T47D (cell line): ENCODE data around the gene JUP.

ENCODE experiments used
- DNase-seq, 2 experiments: peaks; one replicate each; pipeline versions ENCODE4 v3.0.0 to v3.0.0-alpha.2; 2011 to 2012; ENCODE audit warnings: low read depth in 1 of 2, low spot score in 1 of 2
- JUND ChIP-seq: IDR thresholded peaks from 2 replicates; pipeline ENCODE4 v1.6.1; 2012; ENCODE audit warnings: low read depth
- in situ Hi-C: cut with HindIII; loops from 2 replicates; pipeline ENCODE4 v1.10.0; 2016; ENCODE audit warnings: low sequenced_read_pairs, low pct_unique_long_range_greater_than_20kb

Gene JUP

DNA sequence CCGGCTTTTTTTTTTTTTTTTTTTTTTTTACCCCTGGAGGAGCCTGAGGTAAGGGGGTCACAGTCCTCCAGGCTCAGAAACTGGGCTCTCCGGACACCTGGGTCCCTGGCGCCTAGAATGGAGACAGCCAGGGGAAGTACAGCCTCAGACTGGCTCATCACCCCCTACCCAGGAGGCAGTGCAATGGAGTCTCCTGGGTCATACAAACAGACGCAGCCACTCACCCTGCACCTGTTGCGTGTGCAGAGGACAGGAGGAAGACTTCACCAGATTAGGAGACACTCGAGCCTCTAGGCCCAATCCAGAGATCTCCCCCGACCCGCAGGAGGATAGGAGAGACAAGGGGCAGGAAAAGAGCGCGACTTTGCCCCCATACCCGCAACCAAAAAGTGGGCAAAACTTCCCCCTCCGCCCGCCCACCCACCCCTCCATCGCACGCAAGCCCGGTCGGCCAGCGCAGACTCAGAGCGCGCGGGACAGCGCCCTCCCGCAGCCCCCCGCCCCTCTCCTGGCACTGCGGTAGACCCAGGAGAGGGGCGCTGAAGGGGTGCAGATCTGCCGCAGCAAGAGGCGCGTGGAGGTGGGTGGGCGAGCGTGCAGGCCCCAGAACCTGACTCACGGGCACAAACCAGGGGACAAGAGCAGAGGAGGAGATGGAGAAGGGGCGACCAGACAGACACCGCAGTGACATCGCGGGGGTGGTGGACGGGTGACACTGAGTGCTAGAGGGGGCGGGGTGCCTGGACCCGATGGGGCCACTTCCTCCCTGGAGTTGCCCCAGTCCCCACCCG, 53.0 kb downstream of the JUP start:
- in situ Hi-C loops, result no loop called here
- no peak for TF ChIP-seq JUND
- no peak for DNase-seq

DNA sequence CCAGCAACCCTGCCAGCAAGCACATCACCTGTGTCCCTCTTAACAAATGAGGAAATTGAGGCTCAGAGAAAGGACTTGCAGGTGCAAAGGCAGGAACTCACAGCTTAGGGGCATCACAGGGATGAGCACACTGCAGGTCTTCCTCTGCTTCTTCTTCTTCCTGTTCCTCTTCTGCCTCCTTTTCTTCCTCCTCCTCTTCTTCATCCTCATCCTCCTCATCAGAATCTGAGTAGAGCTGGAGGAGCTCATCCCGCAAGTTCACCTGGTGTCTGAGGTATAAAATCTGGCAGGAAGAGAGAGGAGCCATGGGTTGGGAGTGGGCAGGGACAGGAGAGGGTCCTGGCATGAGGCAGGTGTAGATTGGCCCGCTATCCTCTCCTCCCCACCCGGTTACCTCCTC, 54.7 kb downstream of the JUP start:
- no peak for DNase-seq
- TF ChIP-seq JUND, result no peak
- in situ Hi-C loops, result no loop called here

GRCh38 chr17:41730479-41730878, 56.0 kb downstream of the JUP start:
- in situ Hi-C loops, result no loop called here
- DNase-seq, result no peak
- TF ChIP-seq JUND, result no peak

DNA sequence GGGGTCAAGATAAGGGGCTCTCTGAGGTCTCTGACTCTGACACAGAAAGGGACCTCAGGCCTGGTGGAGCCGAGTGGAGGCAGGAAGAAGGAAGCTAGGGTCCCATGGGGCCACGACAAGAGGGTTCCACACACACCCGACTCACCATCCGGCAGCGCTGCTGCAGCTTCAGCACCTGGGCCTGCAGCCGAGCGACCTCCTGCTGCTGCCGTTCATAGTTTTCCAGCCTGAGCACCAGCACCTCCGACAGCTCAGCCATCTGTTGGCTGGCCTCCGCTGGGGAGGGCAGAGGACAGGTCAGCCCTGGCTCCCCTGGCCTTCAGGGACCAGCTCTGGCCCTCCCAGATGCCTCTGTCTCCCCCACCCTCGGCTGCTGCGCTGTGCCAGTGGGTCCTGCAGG, 58.5 kb downstream of the JUP start:
- DNase-seq, result no peak
- in situ Hi-C loops, result no loop called here
- no peak for TF ChIP-seq JUND

- TF ChIP-seq JUND, result no peak
- no peak for DNase-seq
- in situ Hi-C loops, result no loop called here
These were observed 61.4 kb downstream of the JUP start for GRCh38 chr17:41725134-41725533.

DNA sequence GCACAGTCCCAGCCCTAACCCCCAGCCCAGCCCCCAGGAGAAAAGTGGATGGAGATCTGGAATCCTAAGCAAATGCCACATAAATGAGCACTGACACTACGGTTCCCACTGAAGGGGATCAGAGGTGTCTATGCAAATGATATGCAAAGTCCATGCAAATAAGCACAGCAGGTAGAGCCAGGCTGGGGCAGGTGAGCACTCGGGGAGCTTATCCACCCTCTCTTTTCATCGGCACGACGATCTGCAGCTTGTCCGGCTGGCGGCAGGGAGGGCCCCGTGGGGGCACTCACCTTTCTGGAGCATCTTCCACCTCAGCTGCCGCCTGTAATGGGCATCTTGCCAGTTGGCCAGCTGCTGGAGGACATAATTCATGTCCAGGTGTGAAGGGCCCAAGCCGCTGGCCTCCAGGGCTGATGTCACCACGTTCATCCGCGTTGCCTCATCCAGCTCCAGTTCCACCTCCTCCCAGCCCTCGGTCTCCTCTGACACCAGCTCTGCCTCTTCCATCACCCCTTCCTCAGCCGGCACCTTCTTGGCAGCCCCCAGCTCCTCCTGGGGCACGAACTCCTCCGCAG, 61.9 kb downstream of the JUP start:
- no peak for DNase-seq
- TF ChIP-seq JUND, result no peak
- in situ Hi-C loops, result no loop called here

DNA sequence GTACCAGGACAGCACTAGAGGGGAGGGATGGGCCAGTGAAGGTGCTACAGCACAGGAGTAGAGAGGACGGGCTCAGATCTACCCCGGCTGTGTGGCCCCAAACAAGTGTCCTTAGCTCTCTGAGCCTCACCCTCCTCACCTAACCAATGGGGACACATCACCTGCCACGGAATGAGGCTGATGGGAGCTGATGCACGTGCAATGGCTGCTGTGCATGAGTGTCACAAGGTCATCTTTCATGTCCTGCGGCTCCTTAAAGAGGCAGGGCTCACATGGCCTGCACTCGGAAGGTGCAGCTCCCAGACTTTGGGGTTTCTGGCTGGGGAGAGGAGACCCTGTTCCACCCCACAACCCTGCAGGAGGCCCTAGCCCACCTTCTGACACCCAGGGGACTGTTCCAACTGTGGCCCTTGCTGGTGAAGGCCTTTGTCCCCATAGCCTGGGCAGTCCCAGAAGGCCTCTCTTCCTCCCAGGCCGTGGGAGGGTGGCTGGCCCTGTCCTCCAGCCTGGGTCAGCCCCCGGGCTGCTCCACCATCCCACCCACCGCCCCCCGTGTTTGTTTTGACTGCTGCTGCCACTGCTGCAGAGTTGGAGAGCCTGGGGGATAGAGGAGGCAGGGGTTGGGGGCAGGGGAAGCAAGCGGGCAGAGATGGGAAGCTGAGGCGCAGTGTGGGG, 62.6 kb downstream of the JUP start:
- no peak for DNase-seq
- in situ Hi-C loops, result no loop called here
- TF ChIP-seq JUND, result no peak

GRCh38 chr17:41722231-41722630, 64.3 kb downstream of the JUP start:
- no peak for TF ChIP-seq JUND
- no peak for DNase-seq
- in situ Hi-C loops, result no loop called here

GRCh38 chr17:41718287-41718645, 68.2 kb downstream of the JUP start:
- no peak for DNase-seq
- no peak for TF ChIP-seq JUND
- in situ Hi-C loops, result no loop called here

DNA sequence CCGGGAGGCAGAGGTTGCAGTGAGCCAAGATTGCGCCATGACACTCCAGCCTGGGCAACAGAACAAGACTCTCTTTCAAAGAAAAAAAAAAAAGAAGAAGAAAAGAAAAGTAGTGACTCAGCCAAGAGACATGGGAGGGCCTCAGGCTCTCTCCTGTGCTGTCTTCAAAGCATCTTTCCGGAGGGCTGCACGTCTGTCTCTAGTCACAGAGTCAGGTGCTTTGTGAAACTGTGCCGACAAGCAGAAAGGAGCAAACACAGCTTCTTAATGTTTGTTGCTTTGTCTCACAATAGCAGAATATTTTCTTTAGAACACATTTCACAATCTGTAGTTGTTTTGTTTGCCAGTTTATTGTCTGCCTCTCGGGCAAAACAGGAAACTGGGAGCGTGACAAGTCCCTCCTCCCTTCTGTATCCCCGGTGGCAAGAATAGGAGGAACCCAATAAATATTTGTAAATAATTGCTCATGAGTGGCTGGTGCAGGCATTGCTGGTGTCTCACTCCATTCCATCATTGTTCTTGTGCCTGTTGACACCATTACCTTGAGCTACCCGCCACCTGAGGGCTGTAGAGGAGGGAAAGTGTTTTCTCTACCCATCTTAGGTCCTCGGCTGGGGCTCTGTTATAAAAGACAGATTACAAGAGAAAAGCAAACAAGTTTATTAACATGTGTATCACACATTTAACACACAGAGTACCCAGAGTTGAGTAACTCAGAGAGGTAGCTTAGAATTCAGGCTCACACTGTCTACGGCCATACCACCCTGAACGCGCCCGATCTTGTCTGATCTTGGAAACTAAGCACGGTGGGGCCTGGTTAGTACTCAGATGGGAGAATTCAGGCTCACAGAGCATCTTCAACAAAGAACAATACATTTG, 68.9 kb downstream of the JUP start:
- in situ Hi-C loops, result no loop called here

GRCh38 chr17:41711669-41712400, 74.7 kb downstream of the JUP start, which contains the start of gene GAST:
GAST (plus strand) TSS chr17:41712331; CDS start chr17:41715437, 3,106 bp downstream.
- TF ChIP-seq JUND, result no peak
- in situ Hi-C loops, result no loop called here
- DNase-seq, result no peak

More for the DNA sequence above, 68.9 kb downstream of the JUP start:
- no peak for TF ChIP-seq JUND
- DNase-seq, result peak in 1 of 2 experiments; percentile 60

DNA sequence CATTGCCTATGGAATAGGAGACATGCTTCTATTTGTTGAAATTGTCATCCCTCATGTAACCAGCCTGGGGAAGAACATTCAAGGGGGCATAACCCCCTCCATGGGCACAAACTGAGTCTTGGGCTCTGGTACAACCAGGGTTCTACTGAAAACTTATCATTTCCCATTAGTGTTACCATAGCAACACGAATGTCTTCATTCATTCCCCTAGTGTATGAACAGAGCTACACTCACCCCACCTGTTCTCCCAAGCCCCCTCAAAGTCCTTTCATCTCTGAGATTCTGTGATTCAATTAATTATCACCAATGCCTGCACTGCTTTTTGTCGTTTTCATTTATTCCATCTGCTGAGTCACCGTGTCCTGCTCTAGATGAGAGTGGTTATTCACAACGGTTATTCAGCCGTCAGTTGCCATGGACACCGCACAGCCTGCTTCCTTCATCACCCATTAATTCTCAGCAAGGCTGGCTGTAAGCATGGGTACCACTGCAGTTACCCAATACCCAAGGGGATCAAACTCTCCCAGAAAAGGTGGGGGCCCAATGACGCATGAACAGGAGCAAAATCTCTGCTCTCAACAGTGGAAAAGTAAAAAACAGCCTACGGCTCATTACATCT, 75.9 kb downstream of the JUP start:
- no peak for TF ChIP-seq JUND
- in situ Hi-C loops, result no loop called here
- no peak for DNase-seq
